GM03348 (cell line): ENCODE data around the gene PHOX2A.

ENCODE experiments used
- DNase-seq: peaks from one replicate; pipeline ENCODE4 v3.0.0; 2012; ENCODE audit warnings: low spot score

Gene PHOX2A

DNA sequence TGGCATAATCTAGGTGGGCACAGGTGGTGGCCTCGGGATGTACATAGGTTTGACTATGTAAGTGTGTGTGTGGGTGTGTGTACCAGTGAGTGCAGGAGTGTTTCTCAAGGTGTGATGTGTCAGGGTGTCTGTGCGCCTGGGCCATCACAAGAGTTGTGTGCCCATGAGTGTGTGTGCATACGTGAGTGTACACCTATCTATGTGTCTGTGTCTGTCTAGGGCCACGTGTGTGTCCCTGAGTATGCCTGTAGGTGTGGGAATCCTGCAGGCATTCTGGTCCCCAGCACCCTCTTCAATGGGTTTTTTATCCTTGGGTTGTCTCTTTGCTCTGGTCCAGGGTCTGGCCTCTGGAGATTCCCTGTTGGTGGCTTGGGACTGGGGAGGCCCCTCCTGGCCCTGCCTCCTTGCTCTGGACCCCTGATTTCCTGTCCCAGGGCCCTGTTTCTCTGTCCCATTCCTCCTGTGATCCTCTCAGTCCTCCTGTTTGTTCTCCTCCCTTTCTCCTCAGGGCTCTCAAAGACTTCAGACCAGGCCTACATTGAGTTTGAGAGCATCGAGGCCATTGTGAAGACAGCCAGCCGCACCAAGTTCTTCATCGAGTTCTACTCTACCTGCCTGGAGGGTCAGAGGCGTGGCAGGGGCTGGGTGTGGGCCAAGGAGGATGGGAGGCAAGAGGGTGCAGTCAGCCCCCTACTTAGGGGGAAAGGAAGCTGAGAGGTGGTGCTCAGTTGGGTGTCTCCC is 10.0 kb downstream of the PHOX2A start:
- no peak for DNase-seq

DNA sequence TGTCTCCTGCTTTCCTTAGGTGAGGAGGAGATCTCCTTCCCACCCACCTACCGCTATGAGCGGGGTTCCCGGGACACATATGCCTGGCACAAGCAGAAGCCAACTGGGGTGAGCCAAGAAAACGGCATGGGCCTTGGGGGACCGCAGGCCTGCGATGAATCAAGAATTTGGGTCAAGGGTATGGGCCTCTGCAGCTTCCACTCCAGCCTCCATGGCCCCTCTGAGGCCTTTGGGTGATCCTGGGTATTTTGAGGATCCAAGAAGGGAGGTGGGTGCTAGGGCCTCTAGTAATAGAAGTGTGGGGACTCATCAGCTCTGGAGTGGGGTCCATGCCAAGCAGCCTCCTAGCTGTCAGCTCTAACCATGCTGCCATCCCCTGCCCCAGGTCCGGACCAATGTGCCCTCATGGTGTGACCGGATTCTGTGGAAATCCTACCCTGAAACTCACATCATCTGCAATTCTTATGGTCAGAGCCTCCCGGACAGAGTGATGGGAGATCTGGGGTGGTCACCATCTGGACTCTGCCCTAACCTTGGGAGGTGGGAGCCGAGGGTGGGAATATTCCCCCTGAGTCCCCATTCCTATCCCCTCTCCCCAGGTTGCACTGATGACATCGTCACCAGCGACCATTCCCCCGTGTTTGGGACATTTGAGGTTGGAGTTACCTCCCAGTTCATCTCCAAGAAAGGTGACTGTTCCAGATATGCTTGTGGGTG is 10.8 kb downstream of the PHOX2A start:
- no peak for DNase-seq

- no peak for DNase-seq
Observed at GRCh38 chr11:72232260-72233055, 11.5 kb downstream of the PHOX2A start.

DNA sequence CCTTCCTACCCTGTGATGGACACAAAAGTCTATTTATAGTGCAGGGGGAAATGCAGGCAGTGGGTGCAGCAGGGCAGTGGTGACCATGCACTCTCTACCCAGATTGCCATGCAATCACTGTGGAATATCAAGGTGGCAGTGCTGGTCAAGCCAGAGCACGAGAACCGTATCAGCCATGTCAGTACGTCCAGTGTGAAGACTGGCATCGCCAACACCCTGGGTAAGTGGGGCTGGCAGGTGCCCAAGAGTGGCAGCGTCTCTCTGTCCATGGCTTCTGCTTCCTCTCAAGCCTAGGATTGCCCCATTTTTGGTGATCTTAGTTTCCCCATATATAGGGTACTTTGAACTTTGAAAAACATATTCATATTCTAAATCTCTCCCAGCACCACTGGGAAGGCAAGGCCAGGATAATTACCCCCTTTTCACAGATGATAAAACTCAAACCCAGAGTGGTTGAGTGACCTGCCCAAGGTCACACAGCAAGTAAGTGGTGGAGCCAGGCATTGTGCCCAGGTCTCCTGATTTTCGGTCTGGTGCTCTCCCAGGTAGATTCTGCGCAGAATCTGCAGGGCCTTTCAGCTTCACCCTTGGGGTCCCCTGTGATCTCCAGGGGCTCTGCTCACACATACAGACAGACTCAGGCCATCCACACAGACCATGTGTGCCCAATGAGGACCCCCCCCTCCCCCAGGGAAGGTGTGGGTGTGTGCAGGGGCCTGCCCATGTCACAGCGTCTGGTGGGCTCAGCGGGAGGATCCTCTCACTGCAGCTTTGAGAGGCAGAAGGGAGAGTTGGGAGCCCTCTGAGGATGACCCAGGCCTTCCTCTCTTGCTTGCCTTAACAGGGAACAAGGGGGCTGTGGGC is 12.3 kb downstream of the PHOX2A start:
- no peak for DNase-seq

- no peak for DNase-seq
Observed at GRCh38 chr11:72230764-72231365, 13.1 kb downstream of the PHOX2A start.

- no peak for DNase-seq
Observed at GRCh38 chr11:72229925-72230763, 13.8 kb downstream of the PHOX2A start.

DNA sequence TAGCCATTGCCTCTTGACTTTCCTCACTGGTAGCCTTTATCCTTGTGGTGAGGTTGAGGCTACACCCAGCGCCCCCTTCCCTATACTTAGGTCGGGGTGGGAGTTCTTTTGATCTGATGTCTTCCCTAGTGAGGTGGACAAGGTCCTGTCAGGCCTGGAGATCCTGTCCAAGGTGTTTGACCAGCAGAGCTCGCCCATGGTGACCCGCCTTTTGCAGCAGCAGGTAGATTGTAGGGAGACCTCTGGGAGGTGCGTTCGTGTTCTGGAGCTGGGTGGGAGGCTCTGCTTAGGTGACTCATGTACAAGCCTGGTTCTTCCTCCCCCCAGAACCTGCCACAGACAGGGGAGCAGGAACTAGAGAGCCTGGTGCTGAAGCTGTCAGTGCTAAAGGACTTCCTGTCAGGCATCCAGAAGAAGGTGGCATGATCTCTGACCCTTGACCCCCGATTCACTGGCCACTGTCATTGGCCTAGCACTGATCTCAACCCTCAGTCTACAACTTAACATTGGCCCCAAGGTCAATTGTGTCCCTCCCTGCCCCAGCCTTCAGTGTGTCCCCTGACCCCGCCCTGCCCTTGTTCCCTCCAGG is 14.5 kb downstream of the PHOX2A start:
- DNase-seq: no peak

DNA sequence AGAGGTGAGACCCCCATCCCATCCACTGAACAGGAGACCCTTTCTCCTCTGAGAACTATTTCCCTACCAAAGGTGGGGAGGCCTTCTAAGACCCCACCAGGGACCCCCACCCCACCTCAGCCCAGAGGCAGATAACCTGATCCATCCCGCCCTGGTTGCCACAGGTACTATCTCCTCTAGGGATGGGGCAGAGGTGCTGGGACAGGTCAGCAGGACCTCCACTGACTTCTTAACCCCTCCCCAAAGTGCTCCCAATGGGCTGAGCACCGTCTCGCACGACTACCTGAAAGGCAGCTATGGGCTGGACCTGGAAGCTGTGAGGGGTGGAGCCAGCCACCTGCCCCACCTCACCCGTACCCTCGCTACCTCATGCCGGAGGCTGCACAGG is 15.1 kb downstream of the PHOX2A start:
- no peak for DNase-seq

DNA sequence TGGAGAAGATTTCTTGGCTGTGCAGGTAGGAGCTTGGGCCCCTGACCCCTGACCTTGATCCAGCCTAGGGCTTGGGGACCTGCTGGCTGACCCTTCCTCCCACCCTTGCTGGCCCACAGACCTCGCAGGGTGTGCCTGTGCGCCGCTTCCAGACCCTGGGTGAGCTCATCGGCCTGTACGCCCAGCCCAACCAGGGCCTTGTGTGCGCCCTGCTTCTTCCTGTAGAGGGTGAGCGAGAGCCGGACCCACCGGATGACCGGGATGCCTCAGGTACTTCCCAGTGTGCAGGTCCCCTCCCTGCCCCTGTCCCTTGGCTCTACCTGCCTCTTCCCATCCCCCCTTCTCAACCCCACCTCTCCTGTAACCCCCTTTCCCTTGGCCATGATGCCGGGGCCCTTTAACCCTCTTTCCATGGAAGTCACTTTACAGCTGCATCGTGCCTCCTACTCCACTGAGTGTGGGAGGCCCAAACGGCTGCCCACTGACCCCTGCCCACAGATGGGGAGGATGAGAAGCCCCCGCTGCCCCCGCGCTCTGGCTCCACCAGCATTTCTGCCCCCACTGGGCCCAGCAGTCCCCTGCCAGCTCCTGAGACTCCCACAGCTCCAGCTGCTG is 15.6 kb downstream of the PHOX2A start:
- no peak for DNase-seq

DNA sequence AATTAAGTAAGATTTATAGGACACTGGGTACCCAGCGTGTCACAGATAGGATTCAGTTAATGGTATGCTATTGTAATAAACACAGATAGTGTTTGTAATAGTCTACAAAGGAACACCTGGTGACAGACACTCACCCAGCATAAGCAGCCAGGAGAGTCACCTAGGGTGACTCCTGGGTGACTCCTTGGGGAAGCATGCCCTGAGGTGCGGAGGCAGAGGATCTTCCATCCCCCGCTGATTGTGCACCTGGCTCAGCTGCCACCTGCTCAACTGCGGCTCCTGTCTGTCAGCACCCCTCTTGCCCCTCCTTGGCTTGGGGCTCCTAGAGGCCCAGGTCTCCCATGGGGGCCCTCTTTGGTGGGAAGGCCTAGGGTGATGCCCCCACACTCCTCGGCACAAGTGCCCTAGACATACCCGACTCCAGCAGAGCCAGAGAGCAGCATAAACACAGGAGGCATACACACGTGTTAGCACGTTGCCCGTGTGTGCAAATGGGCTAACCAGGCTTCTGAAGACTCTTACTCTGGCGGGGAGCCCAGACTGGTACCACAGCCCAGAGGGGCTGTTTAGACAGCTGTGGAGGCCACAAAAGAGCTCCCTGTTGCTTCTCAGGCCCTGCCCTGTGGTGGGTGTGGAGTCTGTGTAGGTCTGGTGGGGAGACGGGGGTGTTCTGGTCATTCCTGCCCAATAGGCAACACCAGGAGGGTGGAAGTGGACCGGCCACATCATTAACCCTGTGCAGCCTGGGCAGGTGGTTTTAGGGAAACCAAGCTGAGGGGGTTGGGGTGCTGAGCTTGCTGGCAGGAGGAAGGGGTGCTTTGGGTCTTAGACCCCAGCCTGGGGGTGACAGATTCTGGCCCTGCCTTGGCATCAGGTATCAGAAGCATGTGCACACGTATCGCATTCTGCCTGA is 16.4 kb downstream of the PHOX2A start:
- DNase-seq: no peak

DNA sequence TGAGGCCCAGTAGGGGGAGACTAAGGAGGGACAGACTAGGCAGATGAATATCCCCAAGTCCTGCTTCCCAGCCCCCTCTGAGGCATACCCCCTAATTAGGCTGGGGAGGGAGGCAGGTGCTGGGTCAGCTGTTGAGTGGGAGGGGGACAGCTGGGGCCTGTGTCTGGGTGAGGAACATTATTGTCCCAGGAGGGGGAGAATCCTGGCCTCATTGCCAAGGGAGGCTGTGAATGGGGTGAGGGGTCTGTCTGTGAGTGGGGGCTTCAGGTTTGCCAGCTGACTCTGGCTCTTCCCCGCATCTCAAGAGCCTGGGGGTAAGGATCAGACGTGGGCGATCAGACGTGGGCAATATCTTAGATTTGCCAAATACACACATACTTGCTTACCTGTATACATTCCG is 17.3 kb downstream of the PHOX2A start:
- DNase-seq: no peak

DNA sequence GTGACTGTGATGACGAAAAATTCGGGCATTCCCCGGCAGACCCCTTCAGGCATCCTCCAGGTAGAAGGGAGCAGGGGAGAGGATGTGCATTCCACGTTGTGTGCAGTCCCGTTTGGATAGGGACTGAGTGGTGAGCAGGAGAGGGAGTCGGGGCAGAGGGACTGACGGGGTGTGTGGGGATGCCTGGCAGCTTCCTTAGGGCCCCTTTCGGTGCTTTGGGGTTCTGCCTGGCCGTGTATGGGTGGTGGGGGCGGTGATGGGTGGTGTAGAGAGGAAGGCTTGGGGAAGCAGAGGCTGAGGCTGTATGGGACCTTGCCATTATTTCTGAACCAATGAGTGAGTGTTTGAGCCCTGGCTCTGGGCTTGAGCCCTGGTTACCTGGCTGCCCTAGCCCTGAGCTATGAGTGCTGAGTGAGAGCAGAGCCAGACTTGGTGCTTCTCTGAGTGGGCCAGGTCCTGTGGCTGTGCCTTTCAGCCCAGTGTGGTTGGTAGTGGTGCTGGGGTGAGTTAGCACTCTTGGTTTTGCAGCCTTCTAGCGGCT is 18.5 kb downstream of the PHOX2A start:
- peak; percentile 32 for DNase-seq

GRCh38 chr11:72224564-72225410 is 19.2 kb downstream of the PHOX2A start, which contains the start of gene INPPL1:
TSS of gene INPPL1 (plus strand) at chr11:72224767. CDS start at chr11:72224985, 218 bp downstream.
- peak; percentile 69 for DNase-seq

DNA sequence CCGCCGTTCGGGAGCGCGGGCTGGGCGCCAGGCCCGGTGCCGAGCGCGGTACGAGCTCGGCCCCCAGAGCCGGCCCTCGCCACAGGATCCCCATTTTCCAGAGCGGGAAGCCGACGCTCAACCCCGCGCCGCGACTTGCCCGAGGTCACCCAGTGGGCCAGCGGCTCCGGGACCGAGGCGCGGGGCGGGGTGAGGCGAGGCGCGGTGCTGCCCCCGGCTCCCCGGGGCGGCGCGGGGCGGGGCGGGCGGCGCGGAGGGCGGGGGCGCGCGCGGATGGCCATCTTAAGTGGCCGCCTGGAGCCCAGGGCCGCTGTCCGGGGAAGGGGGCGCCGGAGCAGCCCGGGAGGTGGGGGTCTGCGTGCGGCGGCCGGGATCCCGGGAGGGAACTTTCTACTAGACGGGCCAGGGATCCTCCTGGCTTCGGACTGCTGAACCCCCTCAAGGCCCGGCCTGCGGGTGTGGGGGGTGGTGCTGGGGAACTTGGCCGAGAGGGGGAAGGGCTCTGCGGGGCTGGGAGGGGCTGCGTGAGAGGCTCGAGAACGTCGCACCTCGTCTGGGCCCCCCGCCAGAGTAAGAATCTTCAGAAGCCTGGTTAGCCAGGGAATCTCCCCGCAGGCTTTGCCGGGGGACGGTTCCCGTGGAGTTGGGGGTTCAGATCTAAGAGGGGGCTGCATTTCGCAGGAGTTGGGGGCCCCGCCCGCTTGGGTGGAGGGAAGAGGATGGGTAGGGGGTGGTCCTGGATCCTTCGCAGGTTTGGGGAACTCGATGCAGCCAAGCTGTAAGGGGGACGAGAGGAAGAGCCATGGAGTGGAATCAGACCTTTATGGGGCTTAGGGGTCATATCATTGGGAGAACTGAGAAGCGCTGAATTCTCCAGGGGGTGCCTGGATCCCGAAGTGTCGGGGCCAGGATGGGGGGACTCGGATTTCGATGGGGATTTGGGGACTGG is 20.1 kb downstream of the PHOX2A start:
- DNase-seq: peak; percentile 93

GRCh38 chr11:72222907-72223614 is 20.9 kb downstream of the PHOX2A start:
- peak; percentile 96 for DNase-seq
